Suppressor macrophage treated with lipopolysaccharide for 4 hours (primary cell): ENCODE data around the gene HSPG2.
"Not testable (repeated sequence)": the region's sequence is repeated elsewhere in the genome, so short reads cannot be mapped to it uniquely, and the experiment has no call there.

Experiments used
- DNase-seq: peaks from one replicate; pipeline ENCODE4 v3.0.0-alpha.2; 2020

HSPG2 gene

GRCh38 chr1:21839337-21840037 is 97.6 kb downstream of the HSPG2 start:
- DNase-seq, result no peak

GRCh38 chr1:21838359-21839157 is 98.6 kb downstream of the HSPG2 start:
- DNase-seq, result no peak

- no peak for DNase-seq
Observed at GRCh38 chr1:21837476-21837875, 99.6 kb downstream of the HSPG2 start.

- no peak for DNase-seq
Observed at GRCh38 chr1:21836729-21837128, 100.4 kb downstream of the HSPG2 start.

GRCh38 chr1:21836010-21836409 is 101.1 kb downstream of the HSPG2 start:
- no peak for DNase-seq

- no peak for DNase-seq
Observed at GRCh38 chr1:21834666-21835065, 102.4 kb downstream of the HSPG2 start.

- DNase-seq, result no peak
Observed at GRCh38 chr1:21834094-21834493, 103.0 kb downstream of the HSPG2 start.

GRCh38 chr1:21833392-21833976 is 103.6 kb downstream of the HSPG2 start:
- no peak for DNase-seq

GRCh38 chr1:21831454-21831970 is 105.6 kb downstream of the HSPG2 start:
- DNase-seq, result no peak

- no peak for DNase-seq
Observed at GRCh38 chr1:21830792-21831453, 106.2 kb downstream of the HSPG2 start.

- no peak for DNase-seq
Observed at GRCh38 chr1:21829294-21829693, 107.8 kb downstream of the HSPG2 start.

GRCh38 chr1:21828506-21829210 is 108.5 kb downstream of the HSPG2 start:
- DNase-seq, result no peak

- no peak for DNase-seq
Observed at GRCh38 chr1:21828075-21828474, 109.0 kb downstream of the HSPG2 start.

- DNase-seq, result no peak
Observed at GRCh38 chr1:21827141-21827679, 109.9 kb downstream of the HSPG2 start.

GRCh38 chr1:21826694-21827093 is 110.4 kb downstream of the HSPG2 start:
- DNase-seq, result not testable (repeated sequence)

- no peak for DNase-seq
Observed at GRCh38 chr1:21825393-21825792, 111.7 kb downstream of the HSPG2 start.

- DNase-seq, result no peak
Observed at GRCh38 chr1:21824926-21825325, 112.2 kb downstream of the HSPG2 start.

- no peak for DNase-seq
Observed at GRCh38 chr1:21823980-21824702, 113.0 kb downstream of the HSPG2 start.

- peak; percentile 12 for DNase-seq
Observed at GRCh38 chr1:21823206-21823979, 113.7 kb downstream of the HSPG2 start.

GRCh38 chr1:21822349-21822748 is 114.8 kb downstream of the HSPG2 start:
- no peak for DNase-seq
